ENCODE data around the gene GNB5.
A peak's percentile ranks its signal among the peaks of the same experiment; 100 is the strongest.

The GNB5 gene

GRCh38 chr15:52102463-52102862 is 88.7 kb downstream of the GNB5 start:
- Histone ChIP-seq H3K9me3 (no peaks in the 10 kb centered on the region), H3K36me3 (no peaks in the 10 kb centered on the region), H3K27me3 (no peaks in the 10 kb centered on the region), H3K4me3 (no peak overlapping the region), H3K4me1 (peaks cover 0 to 11% (median 3%) of the 10 kb centered on the region in 4 donors), H3K27ac (no peak overlapping the region)
- no peak for TF ChIP-seq CTCF (IDR thresholded peaks at IDR 0.05)
- intact Hi-C loops (cut with DNase I; ENCODE audit: low total_unique reads), result no loop called here
- no peak for DNase-seq

- intact Hi-C loops (cut with DNase I; ENCODE audit: low total_unique reads), result no loop called here
- no peak overlapping the region for H3K27ac ChIP-seq
Measured at GRCh38 chr15:52101542-52102323, 89.5 kb downstream of the GNB5 start.

GRCh38 chr15:52100807-52101442 is 90.3 kb downstream of the GNB5 start:
- H3K36me3 ChIP-seq, result no peaks in the 10 kb centered on the region
- H3K27ac ChIP-seq, result no peak overlapping the region
- H3K27me3 ChIP-seq, result no peaks in the 10 kb centered on the region
- no peak for TF ChIP-seq CTCF (IDR thresholded peaks at IDR 0.05)
- H3K4me1 ChIP-seq, result peaks cover 0 to 11% (median 3%) of the 10 kb centered on the region in 4 donors
- no peaks in the 10 kb centered on the region for H3K9me3 ChIP-seq
- no peak overlapping the region for H3K4me3 ChIP-seq
- DNase-seq, result peak; percentile 82 to 90
- intact Hi-C loops (cut with DNase I; ENCODE audit: low total_unique reads), result no loop called here

More at GRCh38 chr15:52101542-52102323, 89.5 kb downstream of the GNB5 start:
- Histone ChIP-seq H3K9me3 (no peaks in the 10 kb centered on the region), H3K4me3 (no peak overlapping the region), H3K36me3 (no peaks in the 10 kb centered on the region), H3K27me3 (no peaks in the 10 kb centered on the region), H3K4me1 (peaks cover 0 to 11% (median 3%) of the 10 kb centered on the region in 4 donors)
- DNase-seq, result no peak
- TF ChIP-seq CTCF (IDR thresholded peaks at IDR 0.05), result no peak

- no peak overlapping the region for H3K4me3 ChIP-seq
- DNase-seq, result no peak
- intact Hi-C loops (cut with DNase I; ENCODE audit: low total_unique reads), result no loop called here
Measured at GRCh38 chr15:52099651-52100272, 91.4 kb downstream of the GNB5 start.

GRCh38 chr15:52098323-52098722 is 92.9 kb downstream of the GNB5 start:
- no peak overlapping the region for H3K27ac ChIP-seq
- no peaks in the 10 kb centered on the region for H3K36me3 ChIP-seq
- no peak for TF ChIP-seq CTCF (IDR thresholded peaks at IDR 0.05)
- no peak overlapping the region for H3K4me3 ChIP-seq
- no peak for DNase-seq
- no peaks in the 10 kb centered on the region for H3K27me3 ChIP-seq
- intact Hi-C loops (cut with DNase I; ENCODE audit: low total_unique reads), result no loop called here
- H3K4me1 ChIP-seq, result peaks cover 0 to 28% (median 18%) of the 10 kb centered on the region in 4 donors
- no peaks in the 10 kb centered on the region for H3K9me3 ChIP-seq

More at GRCh38 chr15:52099651-52100272, 91.4 kb downstream of the GNB5 start:
- Histone ChIP-seq H3K27ac (no peak overlapping the region), H3K4me1 (peaks cover 0 to 17% (median 8%) of the 10 kb centered on the region in 4 donors), H3K36me3 (no peaks in the 10 kb centered on the region), H3K9me3 (no peaks in the 10 kb centered on the region), H3K27me3 (no peaks in the 10 kb centered on the region)
- TF ChIP-seq CTCF (IDR thresholded peaks at IDR 0.05), result no peak
